ENCODE results near the gene SLC5A4. TPM values are rescaled to one million over a fixed set of nuclear protein-coding genes. Genes with fewer than 3 reads are reported as not detected.
A peak's percentile ranks its signal among the peaks of the same experiment; 100 is the strongest.

SLC5A4 gene
- total RNA-seq, 2 donors from 2014 or later, result not detected

GRCh38 chr22:32255726-32256125 lies 579 bp upstream of the SLC5A4 start:
- Mint-ChIP-seq H3K9me3 (no peaks in the 10 kb centered on the region), H3K4me1 (ENCODE audit: low read depth in 2 of 2) (peaks cover 3 to 8% of the 10 kb centered on the region in 2 donors), H3K36me3 (no peaks in the 10 kb centered on the region), H3K27me3 (peaks cover 34 to 53% of the 10 kb centered on the region in 2 donors), H3K4me3 (no peak overlapping the region), H3K27ac (no peak overlapping the region)
- ATAC-seq (peak; percentile 43 to 60), DNase-seq (ENCODE audit: low spot score) (no peak)

- DNase-seq (ENCODE audit: low spot score) (no peak), ATAC-seq (no peak)
- H3K9me3 Mint-ChIP-seq, result no peaks in the 10 kb centered on the region
- H3K36me3 Mint-ChIP-seq, result no peaks in the 10 kb centered on the region
- H3K4me1 Mint-ChIP-seq (ENCODE audit: low read depth in 2 of 2), result no peaks in the 10 kb centered on the region
- peaks cover 34 to 46% of the 10 kb centered on the region in 2 donors for H3K27me3 Mint-ChIP-seq
- H3K4me3 Mint-ChIP-seq, result no peak overlapping the region
- H3K27ac Mint-ChIP-seq, result no peak overlapping the region
Measured at GRCh38 chr22:32249231-32249630, 5.9 kb downstream of the SLC5A4 start.

- ATAC-seq, result no peak
- H3K9me3 Mint-ChIP-seq, result no peaks in the 10 kb centered on the region
Measured at GRCh38 chr22:32248276-32248675, 6.9 kb downstream of the SLC5A4 start.

GRCh38 chr22:32246166-32246565 lies 9.0 kb downstream of the SLC5A4 start:
- no peaks in the 10 kb centered on the region for H3K9me3 Mint-ChIP-seq
- H3K27me3 Mint-ChIP-seq, result peaks cover 34 to 47% of the 10 kb centered on the region in 2 donors

More at GRCh38 chr22:32248276-32248675, 6.9 kb downstream of the SLC5A4 start:
- H3K36me3 Mint-ChIP-seq, result no peaks in the 10 kb centered on the region
- H3K4me3 Mint-ChIP-seq, result no peak overlapping the region
- DNase-seq (ENCODE audit: low spot score), result no peak
- no peaks in the 10 kb centered on the region for H3K4me1 Mint-ChIP-seq (ENCODE audit: low read depth in 2 of 2)
- peaks cover 35 to 46% of the 10 kb centered on the region in 2 donors for H3K27me3 Mint-ChIP-seq
- H3K27ac Mint-ChIP-seq, result no peak overlapping the region

GRCh38 chr22:32245042-32245441 lies 10.1 kb downstream of the SLC5A4 start:
- Mint-ChIP-seq H3K9me3 (no peaks in the 10 kb centered on the region), H3K4me3 (no peak overlapping the region), H3K4me1 (ENCODE audit: low read depth in 2 of 2) (no peaks in the 10 kb centered on the region), H3K36me3 (no peaks in the 10 kb centered on the region), H3K27ac (no peak overlapping the region), H3K27me3 (peaks cover 32 to 43% of the 10 kb centered on the region in 2 donors)
- no peak for DNase-seq (ENCODE audit: low spot score)
- ATAC-seq, result no peak

More at GRCh38 chr22:32246166-32246565, 9.0 kb downstream of the SLC5A4 start:
- Mint-ChIP-seq H3K36me3 (no peaks in the 10 kb centered on the region), H3K4me3 (no peak overlapping the region), H3K27ac (no peak overlapping the region), H3K4me1 (ENCODE audit: low read depth in 2 of 2) (no peaks in the 10 kb centered on the region)
- ATAC-seq, result no peak
- DNase-seq (ENCODE audit: low spot score), result no peak

GRCh38 chr22:32244547-32244946 lies 10.6 kb downstream of the SLC5A4 start:
- Mint-ChIP-seq H3K36me3 (no peaks in the 10 kb centered on the region), H3K9me3 (no peaks in the 10 kb centered on the region), H3K27me3 (peaks cover 29 to 38% of the 10 kb centered on the region in 2 donors), H3K4me3 (no peak overlapping the region), H3K4me1 (ENCODE audit: low read depth in 2 of 2) (no peaks in the 10 kb centered on the region), H3K27ac (no peak overlapping the region)
- ATAC-seq (no peak), DNase-seq (ENCODE audit: low spot score) (no peak)

- H3K4me3 Mint-ChIP-seq, result no peak overlapping the region
- H3K27ac Mint-ChIP-seq, result no peak overlapping the region
- H3K36me3 Mint-ChIP-seq, result no peaks in the 10 kb centered on the region
- peaks cover 22 to 42% of the 10 kb centered on the region in 2 donors for H3K27me3 Mint-ChIP-seq
- ATAC-seq (no peak), DNase-seq (ENCODE audit: low spot score) (no peak)
- no peaks in the 10 kb centered on the region for H3K9me3 Mint-ChIP-seq
- H3K4me1 Mint-ChIP-seq (ENCODE audit: low read depth in 2 of 2), result no peaks in the 10 kb centered on the region
Measured at GRCh38 chr22:32240461-32240860, 14.7 kb downstream of the SLC5A4 start.

- no peaks in the 10 kb centered on the region for H3K4me1 Mint-ChIP-seq (ENCODE audit: low read depth in 2 of 2)
- H3K4me3 Mint-ChIP-seq, result no peak overlapping the region
- no peak for ATAC-seq
- no peak overlapping the region for H3K27ac Mint-ChIP-seq
- no peaks in the 10 kb centered on the region for H3K9me3 Mint-ChIP-seq
- H3K27me3 Mint-ChIP-seq, result peaks cover 36 to 57% of the 10 kb centered on the region in 2 donors
- no peaks in the 10 kb centered on the region for H3K36me3 Mint-ChIP-seq
- no peak for DNase-seq (ENCODE audit: low spot score)
Measured at GRCh38 chr22:32237906-32238305, 17.2 kb downstream of the SLC5A4 start.

GRCh38 chr22:32236970-32237369 lies 18.2 kb downstream of the SLC5A4 start:
- H3K27me3 Mint-ChIP-seq, result peaks cover 38 to 61% of the 10 kb centered on the region in 2 donors
- no peaks in the 10 kb centered on the region for H3K36me3 Mint-ChIP-seq
- H3K27ac Mint-ChIP-seq, result no peak overlapping the region
- H3K9me3 Mint-ChIP-seq, result no peaks in the 10 kb centered on the region
- H3K4me3 Mint-ChIP-seq, result no peak overlapping the region
- no peaks in the 10 kb centered on the region for H3K4me1 Mint-ChIP-seq (ENCODE audit: low read depth in 2 of 2)
- DNase-seq (ENCODE audit: low spot score) (no peak), ATAC-seq (no peak)

GRCh38 chr22:32233091-32233490 lies 22.1 kb downstream of the SLC5A4 start:
- Mint-ChIP-seq H3K4me3 (no peak overlapping the region), H3K36me3 (no peaks in the 10 kb centered on the region), H3K4me1 (ENCODE audit: low read depth in 2 of 2) (no peaks in the 10 kb centered on the region), H3K27ac (no peak overlapping the region), H3K27me3 (peaks cover 31 to 55% of the 10 kb centered on the region in 2 donors), H3K9me3 (no peaks in the 10 kb centered on the region)
- no peak for DNase-seq (ENCODE audit: low spot score)
- no peak for ATAC-seq

GRCh38 chr22:32232191-32232830 lies 22.8 kb downstream of the SLC5A4 start:
- Mint-ChIP-seq H3K4me1 (ENCODE audit: low read depth in 2 of 2) (no peaks in the 10 kb centered on the region), H3K27me3 (peaks cover 30 to 48% of the 10 kb centered on the region in 2 donors), H3K4me3 (no peak overlapping the region), H3K36me3 (no peaks in the 10 kb centered on the region), H3K27ac (no peak overlapping the region), H3K9me3 (no peaks in the 10 kb centered on the region)
- ATAC-seq, result no peak
- DNase-seq (ENCODE audit: low spot score), result no peak

- DNase-seq (ENCODE audit: low spot score), result no peak
- Mint-ChIP-seq H3K27me3 (peaks cover 24 to 32% of the 10 kb centered on the region in 2 donors), H3K27ac (no peak overlapping the region), H3K4me1 (ENCODE audit: low read depth in 2 of 2) (no peaks in the 10 kb centered on the region), H3K9me3 (no peaks in the 10 kb centered on the region), H3K36me3 (no peaks in the 10 kb centered on the region), H3K4me3 (no peak overlapping the region)
- ATAC-seq, result no peak
Measured at GRCh38 chr22:32226326-32227104, 28.6 kb downstream of the SLC5A4 start.

- no peak overlapping the region for H3K4me3 Mint-ChIP-seq
- H3K9me3 Mint-ChIP-seq, result no peaks in the 10 kb centered on the region
- DNase-seq (ENCODE audit: low spot score), result no peak
- no peaks in the 10 kb centered on the region for H3K4me1 Mint-ChIP-seq (ENCODE audit: low read depth in 2 of 2)
- no peak overlapping the region for H3K27ac Mint-ChIP-seq
- H3K36me3 Mint-ChIP-seq, result no peaks in the 10 kb centered on the region
- H3K27me3 Mint-ChIP-seq, result peaks cover 18 to 28% of the 10 kb centered on the region in 2 donors
- ATAC-seq, result no peak
Measured at GRCh38 chr22:32222991-32223390, 32.2 kb downstream of the SLC5A4 start.

GRCh38 chr22:32219026-32219425 lies 36.1 kb downstream of the SLC5A4 start:
- DNase-seq (ENCODE audit: low spot score) (no peak), ATAC-seq (no peak)
- H3K36me3 Mint-ChIP-seq, result no peaks in the 10 kb centered on the region
- no peaks in the 10 kb centered on the region for H3K4me1 Mint-ChIP-seq (ENCODE audit: low read depth in 2 of 2)
- no peaks in the 10 kb centered on the region for H3K9me3 Mint-ChIP-seq
- no peak overlapping the region for H3K27ac Mint-ChIP-seq
- no peak overlapping the region for H3K4me3 Mint-ChIP-seq
- H3K27me3 Mint-ChIP-seq, result peaks cover 17 to 43% of the 10 kb centered on the region in 2 donors

Measured in natural killer cell treated with Interleukin-12 subunit alpha and Interleukin-12 subunit beta and Interleukin-15 and Interleukin-18, amount 100 ng/mL, for 72 hours (primary cell).